ENCODE results near the gene LMX1B. TPM values are rescaled to one million over a fixed set of nuclear protein-coding genes. Genes with fewer than 3 reads are reported as not detected.
"Not testable (repeated sequence)": the region's sequence is repeated elsewhere in the genome, so short reads cannot be mapped to it uniquely, and the experiment has no call there.

LMX1B gene
- total and polyA plus RNA-seq, 2 donors (not counting 3 experiments of a cell fraction or from before 2014, with no cell fraction given): not detected

DNA sequence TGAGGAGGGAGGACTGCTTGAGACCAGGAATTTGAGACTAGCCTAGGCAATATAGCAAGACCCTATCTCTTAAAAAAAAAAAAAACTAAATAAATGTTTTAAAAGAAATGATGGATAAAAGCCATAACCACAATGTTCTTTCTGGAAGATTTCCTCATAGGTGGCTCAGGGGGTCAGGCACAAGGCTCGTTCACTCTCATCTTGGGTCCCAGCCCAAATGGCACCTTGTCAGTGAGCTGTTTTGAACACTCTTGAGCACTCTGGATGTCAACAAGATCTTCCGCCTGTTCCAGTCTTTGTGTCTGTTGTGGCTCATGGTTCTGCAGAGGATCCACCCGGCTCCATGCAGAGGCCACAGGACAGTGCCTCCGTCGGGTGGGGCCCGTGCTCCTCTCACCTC is 35.7 kb upstream of the LMX1B start:
- Histone ChIP-seq H3K4me3 (replicated peaks in 1 of 3; ENCODE audit: insufficient read depth in 1 of 3, low read depth in 1 of 3, low read length in 3 of 3) (no peak overlapping the region), H3K4me1 (ENCODE audit: control insufficient read depth, extremely low read depth, insufficient read depth, low read length) (no peaks in the 10 kb centered on the region), H4K20me1 (replicated peaks; ENCODE audit: control insufficient read depth, extremely low read depth, insufficient read depth, low read length) (no peaks in the 10 kb centered on the region), H3K79me2 (ENCODE audit: control insufficient read depth, insufficient read depth, low read length) (no peaks in the 10 kb centered on the region), H3K4me2 (ENCODE audit: insufficient read depth, low read length) (no peak overlapping the region), H3K9me1 (replicated peaks; ENCODE audit: control insufficient read depth, extremely low read depth, insufficient read depth, low read length) (no peaks in the 10 kb centered on the region), H2AFZ (ENCODE audit: low read depth, low read length) (no peak overlapping the region), H3K9me3 (replicated peaks; ENCODE audit: control insufficient read depth, insufficient read depth, low read length) (no peaks in the 10 kb centered on the region), H3K27me3 (ENCODE audit: control insufficient read depth in 2 of 2, insufficient read depth in 2 of 2, low read length in 2 of 2) (peaks cover 8 to 22% of the 10 kb centered on the region in 2 experiments), H3K9ac (replicated peaks; ENCODE audit: extremely low read depth, insufficient read depth, low read length) (no peak overlapping the region), H3K36me3 (ENCODE audit: control insufficient read depth in 2 of 2, extremely low read depth in 1 of 2, insufficient read depth in 2 of 2, low read length in 2 of 2) (no peaks in the 10 kb centered on the region), H3K27ac (ENCODE audit: insufficient read depth, low read depth, low read length) (no peak overlapping the region)
- ChIA-PET POLR2A (no interaction called here), CTCF (interaction anchor here (0.8 kb wide), 1 partner anchor 20 kb away, joined by 3 read pairs; no protein-coding TSS in a partner anchor)
- DNase-seq (ENCODE audit: low read depth, low spot score) (no peak), FAIRE-seq (no peak)
- no TSS peak for BruUV-seq (replicated peaks)
- intact Hi-C loops (cut with micrococcal nuclease): no loop called here
- dilution Hi-C loops (cut with MboI; ENCODE audit: extremely low pct_ligation_motif_present, low sequenced_read_pairs): no loop called here
- TF ChIP-seq MYC (IDR thresholded peaks at IDR 0.05; ENCODE audit: low read depth, low read length): no peak

DNA sequence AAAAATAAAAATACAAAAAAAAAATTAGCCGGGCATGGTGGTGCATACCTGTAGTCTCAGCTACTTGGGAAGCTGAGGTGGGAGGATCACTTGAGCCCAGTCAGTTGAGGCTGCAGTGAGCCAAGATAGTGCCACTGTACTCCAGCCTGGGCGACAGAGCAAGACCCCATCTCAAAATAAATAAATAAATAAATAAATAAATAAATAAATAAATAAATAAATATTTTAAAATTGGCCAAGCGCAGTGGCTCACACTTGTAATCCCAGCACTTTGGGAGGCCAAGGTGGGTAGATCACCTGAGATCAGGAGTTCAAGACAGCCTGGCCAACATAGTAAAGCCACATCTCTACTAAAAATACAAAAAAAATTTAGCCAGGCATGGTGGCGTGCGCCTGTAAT is 33.4 kb upstream of the LMX1B start:
- H2AFZ ChIP-seq (ENCODE audit: low read depth, low read length); H3K9me3 ChIP-seq (replicated peaks; ENCODE audit: control insufficient read depth, insufficient read depth, low read length); H4K20me1 ChIP-seq (replicated peaks; ENCODE audit: control insufficient read depth, extremely low read depth, insufficient read depth, low read length); H3K79me2 ChIP-seq (ENCODE audit: control insufficient read depth, insufficient read depth, low read length); H3K9me1 ChIP-seq (replicated peaks; ENCODE audit: control insufficient read depth, extremely low read depth, insufficient read depth, low read length); BruUV-seq (replicated peaks); H3K4me3 ChIP-seq (replicated peaks in 1 of 3; ENCODE audit: insufficient read depth in 1 of 3, low read depth in 1 of 3, low read length in 3 of 3); dilution Hi-C loops (cut with MboI; ENCODE audit: extremely low pct_ligation_motif_present, low sequenced_read_pairs); H3K36me3 ChIP-seq (ENCODE audit: control insufficient read depth in 2 of 2, extremely low read depth in 1 of 2, insufficient read depth in 2 of 2, low read length in 2 of 2); intact Hi-C loops (cut with micrococcal nuclease); DNase-seq (ENCODE audit: low read depth, low spot score); H3K4me2 ChIP-seq (ENCODE audit: insufficient read depth, low read length); POLR2A ChIA-PET; H3K9ac ChIP-seq (replicated peaks; ENCODE audit: extremely low read depth, insufficient read depth, low read length); H3K4me1 ChIP-seq (ENCODE audit: control insufficient read depth, extremely low read depth, insufficient read depth, low read length); FAIRE-seq; H3K27ac ChIP-seq (ENCODE audit: insufficient read depth, low read depth, low read length): not testable (repeated sequence)
- peaks cover 13 to 31% of the 10 kb centered on the region in 2 experiments for H3K27me3 ChIP-seq (ENCODE audit: control insufficient read depth in 2 of 2, insufficient read depth in 2 of 2, low read length in 2 of 2)
- CTCF ChIA-PET: interaction anchor here (1.2 kb wide), 1 partner anchor 23 kb away, joined by 4 read pairs; no protein-coding TSS in a partner anchor

Data from endothelial cell of umbilical vein (primary cell).